GM18951 (cell line): ENCODE results near the gene TMPRSS11B.

ENCODE experiments used
- POLR2A ChIP-seq: IDR thresholded peaks from 4 replicates; pipeline ENCODE4 v1.6.1; 2011; ENCODE audit warnings: mild to moderate bottlenecking; ENCODE audit not compliant: insufficient read length, insufficient read depth; ENCODE audit errors: extremely low read depth
- in situ Hi-C: fragments of 300-500 bp; cut with MboI; formaldehyde crosslinking; loops from one replicate; pipeline ENCODE4 v1.12.0; 2022; ENCODE audit warnings: low sequenced_read_pairs, mixed read lengths, inconsistent platforms; ENCODE audit not compliant: unreplicated experiment

TMPRSS11B gene

GRCh38 chr4:68184923-68185322, 60.6 kb downstream of the TMPRSS11B start:
- in situ Hi-C loops: no loop called here
- TF ChIP-seq POLR2A: no peak

- no peak for TF ChIP-seq POLR2A
- in situ Hi-C loops: no loop called here
Observed at GRCh38 chr4:68183417-68183816, 62.1 kb downstream of the TMPRSS11B start.

DNA sequence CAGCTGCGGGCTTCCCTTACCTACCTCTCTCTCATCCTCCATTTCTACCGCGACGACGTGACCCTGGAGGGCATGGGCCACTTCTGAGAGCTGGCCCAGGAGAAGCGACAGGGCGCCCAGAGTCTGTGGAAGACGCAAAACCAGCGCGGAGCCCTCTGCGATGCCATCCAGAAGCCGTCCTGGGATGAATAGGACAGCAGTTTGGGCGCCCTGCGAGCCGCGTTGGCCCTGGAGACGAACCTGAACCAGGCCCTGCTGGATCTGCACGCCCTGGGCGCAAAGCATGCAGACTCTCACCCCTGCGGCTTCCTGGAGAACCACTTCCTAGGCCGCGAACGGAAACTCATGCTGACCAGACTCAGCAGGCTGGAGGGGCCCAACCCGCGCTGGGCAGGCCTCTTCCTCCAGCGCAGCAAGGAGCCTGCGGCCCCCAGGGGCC, 63.1 kb downstream of the TMPRSS11B start:
- in situ Hi-C loops: no loop called here
- TF ChIP-seq POLR2A: no peak

DNA sequence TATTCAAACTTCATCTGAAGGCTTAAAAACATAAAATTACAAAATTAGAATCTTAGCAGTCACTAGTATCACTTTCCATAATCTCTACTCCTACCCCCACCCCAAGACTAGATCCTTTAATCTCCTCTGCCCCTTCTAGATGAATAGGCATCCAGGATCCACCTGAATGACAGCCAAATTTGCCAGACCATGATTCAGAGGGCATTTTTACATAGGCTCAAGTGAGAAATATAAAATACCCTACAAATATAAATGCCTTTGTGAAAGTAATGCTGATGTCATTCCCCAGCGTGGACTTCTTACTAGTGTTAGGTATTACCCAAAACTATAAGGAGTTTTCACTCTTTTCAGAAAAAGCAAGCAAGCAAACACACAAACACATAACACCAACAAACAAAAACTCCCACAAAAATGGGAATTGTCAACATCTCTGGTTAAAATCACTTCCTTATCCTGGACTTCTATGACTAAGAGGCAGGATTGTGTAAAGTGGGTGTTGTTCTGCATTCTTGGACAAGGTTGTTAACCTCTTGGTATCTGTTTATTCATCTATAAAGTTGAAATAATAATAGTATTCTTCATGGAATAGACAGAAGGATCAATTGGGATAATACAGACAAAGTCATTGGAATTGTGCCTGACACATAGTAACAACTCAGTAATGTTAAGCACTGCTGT, 64.5 kb downstream of the TMPRSS11B start:
- in situ Hi-C loops: no loop called here
- no peak for TF ChIP-seq POLR2A

GRCh38 chr4:68176904-68177303, 68.6 kb downstream of the TMPRSS11B start:
- in situ Hi-C loops: no loop called here
- no peak for TF ChIP-seq POLR2A
